ENCODE data around the gene ENKD1. TPM values are rescaled to one million over a fixed set of nuclear protein-coding genes. Genes with fewer than 3 reads are reported as not detected.
"Not testable (repeated sequence)": the region's sequence is repeated elsewhere in the genome, so short reads cannot be mapped to it uniquely, and the experiment has no call there.

The ENKD1 gene
- total RNA-seq, 2 donors from 2014 or later = 68.0 to 91.0 TPM

GRCh38 chr16:67697422-67698185, 31.1 kb upstream of the ENKD1 start:
- intact Hi-C loops (cut with DNase I) = no loop called here
- no peak for TF ChIP-seq CTCF (IDR thresholded peaks at IDR 0.05)
- no peak for TF ChIP-seq POLR2A (IDR thresholded peaks at IDR 0.05)
- DNase-seq (no peak), ATAC-seq (no peak)
- WGBS, 2 donors = 63 to 80% methylated on average over 4 of the region's 4 CpGs
- H3K27ac ChIP-seq = no peak overlapping the region
- no peaks in the 10 kb centered on the region for H3K9me3 ChIP-seq
- H3K4me1 ChIP-seq = no peaks in the 10 kb centered on the region
- no peak overlapping the region for H3K4me3 ChIP-seq
- H3K27me3 ChIP-seq = no peaks in the 10 kb centered on the region
- no peaks in the 10 kb centered on the region for H3K36me3 ChIP-seq (replicated peaks in 1 of 2; ENCODE audit: insufficient read depth in 1 of 2, low read depth in 2 of 2)

GRCh38 chr16:67694611-67695010, 28.1 kb upstream of the ENKD1 start:
- DNase-seq = no peak
- Histone ChIP-seq H3K27ac (no peak overlapping the region), H3K4me1 (no peaks in the 10 kb centered on the region), H3K27me3 (no peaks in the 10 kb centered on the region), H3K4me3 (no peak overlapping the region), H3K9me3 (no peaks in the 10 kb centered on the region), H3K36me3 (replicated peaks in 1 of 2; ENCODE audit: insufficient read depth in 1 of 2, low read depth in 2 of 2) (no peaks in the 10 kb centered on the region)
- no peak for ATAC-seq
- TF ChIP-seq CTCF (IDR thresholded peaks at IDR 0.05) (no peak), POLR2A (IDR thresholded peaks at IDR 0.05) (no peak)
- WGBS, 2 donors = 66 to 78% methylated on average over 2 of the region's 2 CpGs
- intact Hi-C loops (cut with DNase I) = no loop called here

- 90 to 92% methylated on average over 8 of the region's 8 CpGs for WGBS, 2 donors
- H3K4me1 ChIP-seq; H3K27me3 ChIP-seq; H3K36me3 ChIP-seq (replicated peaks in 1 of 2; ENCODE audit: insufficient read depth in 1 of 2, low read depth in 2 of 2); DNase-seq; H3K4me3 ChIP-seq; H3K9me3 ChIP-seq; ATAC-seq; H3K27ac ChIP-seq; intact Hi-C loops (cut with DNase I): not testable (repeated sequence)
Observed at GRCh38 chr16:67693517-67694285, 27.2 kb upstream of the ENKD1 start.

- Histone ChIP-seq H3K27ac (no peak overlapping the region), H3K4me3 (no peak overlapping the region), H3K27me3 (no peaks in the 10 kb centered on the region), H3K4me1 (no peaks in the 10 kb centered on the region), H3K36me3 (replicated peaks in 1 of 2; ENCODE audit: insufficient read depth in 1 of 2, low read depth in 2 of 2) (peaks cover 0 to 5% of the 10 kb centered on the region in 2 donors), H3K9me3 (no peaks in the 10 kb centered on the region)
- TF ChIP-seq POLR2A (IDR thresholded peaks at IDR 0.05) = no peak
- no peak for TF ChIP-seq CTCF (IDR thresholded peaks at IDR 0.05)
- DNase-seq (no peak), ATAC-seq (no peak)
- intact Hi-C loops (cut with DNase I) = no loop called here
- 80 to 90% methylated on average over 9 to 17 of the region's 17 CpGs for WGBS, 2 donors
Observed at GRCh38 chr16:67685388-67686112, 19.0 kb upstream of the ENKD1 start.

GRCh38 chr16:67683767-67684166, 17.2 kb upstream of the ENKD1 start:
- no peak for DNase-seq
- H3K36me3 ChIP-seq (replicated peaks in 1 of 2; ENCODE audit: insufficient read depth in 1 of 2, low read depth in 2 of 2) = peaks cover 0 to 5% of the 10 kb centered on the region in 2 donors
- intact Hi-C loops (cut with DNase I) = no loop called here
- no peak for ATAC-seq
- no peaks in the 10 kb centered on the region for H3K9me3 ChIP-seq
- H3K27ac ChIP-seq = no peak overlapping the region
- no peaks in the 10 kb centered on the region for H3K27me3 ChIP-seq
- TF ChIP-seq CTCF (IDR thresholded peaks at IDR 0.05) = no peak
- TF ChIP-seq POLR2A (IDR thresholded peaks at IDR 0.05) = no peak
- WGBS, 2 donors = 95 to 98% methylated on average over 4 of the region's 4 CpGs
- no peak overlapping the region for H3K4me3 ChIP-seq
- no peaks in the 10 kb centered on the region for H3K4me1 ChIP-seq
